ENCODE measurements around the gene CNTN4.

DNA sequence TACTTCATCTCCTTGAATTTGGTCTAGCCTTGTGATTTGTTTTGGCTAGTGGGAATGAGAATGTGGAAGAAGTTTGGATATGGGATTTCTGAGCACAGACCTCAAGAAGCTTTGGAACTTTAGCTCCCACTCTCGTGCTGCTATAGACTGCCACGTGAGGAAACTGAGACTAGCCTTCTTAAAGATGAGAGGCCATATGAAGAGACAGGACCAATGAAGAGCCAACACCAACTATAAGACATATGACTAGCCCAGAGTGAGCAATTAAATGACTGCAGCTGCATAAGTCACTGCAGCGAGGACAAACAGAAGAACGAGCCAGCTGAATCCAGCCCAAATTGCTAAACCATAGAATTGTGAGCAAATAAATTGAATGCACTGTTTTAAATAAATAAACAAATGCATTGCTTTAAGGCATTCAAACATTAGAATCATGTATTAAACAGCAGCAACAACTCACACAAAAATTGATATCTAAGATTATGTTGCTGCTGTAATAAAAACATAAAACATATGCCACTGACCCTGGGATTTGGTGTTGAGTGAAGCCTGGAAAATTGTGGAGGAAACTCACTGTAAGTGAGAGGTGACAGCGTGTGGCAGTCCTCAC is 15.7 kb upstream of the CNTN4 start:
- TF ChIP-seq EZH2 (IDR thresholded peaks at IDR 0.05; ENCODE audit: borderline replicate concordance, low read depth, low read length, severe bottlenecking): no peak
- TF ChIP-seq, protein P1, sequence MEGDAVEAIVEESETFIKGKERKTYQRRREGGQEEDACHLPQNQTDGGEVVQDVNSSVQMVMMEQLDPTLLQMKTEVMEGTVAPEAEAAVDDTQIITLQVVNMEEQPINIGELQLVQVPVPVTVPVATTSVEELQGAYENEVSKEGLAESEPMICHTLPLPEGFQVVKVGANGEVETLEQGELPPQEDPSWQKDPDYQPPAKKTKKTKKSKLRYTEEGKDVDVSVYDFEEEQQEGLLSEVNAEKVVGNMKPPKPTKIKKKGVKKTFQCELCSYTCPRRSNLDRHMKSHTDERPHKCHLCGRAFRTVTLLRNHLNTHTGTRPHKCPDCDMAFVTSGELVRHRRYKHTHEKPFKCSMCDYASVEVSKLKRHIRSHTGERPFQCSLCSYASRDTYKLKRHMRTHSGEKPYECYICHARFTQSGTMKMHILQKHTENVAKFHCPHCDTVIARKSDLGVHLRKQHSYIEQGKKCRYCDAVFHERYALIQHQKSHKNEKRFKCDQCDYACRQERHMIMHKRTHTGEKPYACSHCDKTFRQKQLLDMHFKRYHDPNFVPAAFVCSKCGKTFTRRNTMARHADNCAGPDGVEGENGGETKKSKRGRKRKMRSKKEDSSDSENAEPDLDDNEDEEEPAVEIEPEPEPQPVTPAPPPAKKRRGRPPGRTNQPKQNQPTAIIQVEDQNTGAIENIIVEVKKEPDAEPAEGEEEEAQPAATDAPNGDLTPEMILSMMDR (IDR thresholded peaks at IDR 0.05; ENCODE audit: borderline replicate concordance, extremely low read depth, low read length, poor library complexity, severe bottlenecking): no peak

Data from DND-41 (cell line).